Bronchial epithelial cell (primary cell): ENCODE measurements around the gene HTR1D. TPM values are rescaled to one million over a fixed set of nuclear protein-coding genes. Genes with fewer than 3 reads are reported as not detected.
A peak's percentile ranks its signal among the peaks of the same experiment; 100 is the strongest.

Source experiments
- DNase-seq: peaks from one replicate; pipeline ENCODE4 v3.0.0-alpha.2; 2010; ENCODE audit warnings: low read depth
- FAIRE-seq: peaks from 2 replicates; lab custom pipeline; 2011; peaks lifted over from hg19 to GRCh38; lab: Jason Lieb, UNC
- H3K27me3 ChIP-seq: 2 replicates; pipeline ENCODE4 v1.5.1; 2011; ENCODE audit warnings: low read length; ENCODE audit not compliant: control insufficient read depth, insufficient read depth
- H3K36me3 ChIP-seq: 2 replicates; pipeline ENCODE4 v1.5.1; 2011; ENCODE audit warnings: low read length; ENCODE audit not compliant: control insufficient read depth, insufficient read depth
- H3K4me3 ChIP-seq: 2 replicates; pipeline ENCODE4 v1.5.1; 2011; ENCODE audit warnings: mild to moderate bottlenecking, low read depth, low read length, control low read depth
- total RNA-seq: library from RNA; depleted of rRNA; stranded (reverse); fragments of >200 nt; gene quantifications from 2 replicates; pipeline ENCODE4 v1.2.1, GENCODE V29; 2014
- TF ChIP-seq, protein P1 (sequence below): IDR thresholded peaks from 2 replicates; pipeline ENCODE4 v1.5.1; 2011; ENCODE audit warnings: mild to moderate bottlenecking, moderate library complexity, low read length, control low read depth, inconsistent platforms; ENCODE audit not compliant: insufficient read depth, severe bottlenecking

The HTR1D gene
- total RNA-seq, 1 donor from 2014 or later: 0.26 TPM

DNA sequence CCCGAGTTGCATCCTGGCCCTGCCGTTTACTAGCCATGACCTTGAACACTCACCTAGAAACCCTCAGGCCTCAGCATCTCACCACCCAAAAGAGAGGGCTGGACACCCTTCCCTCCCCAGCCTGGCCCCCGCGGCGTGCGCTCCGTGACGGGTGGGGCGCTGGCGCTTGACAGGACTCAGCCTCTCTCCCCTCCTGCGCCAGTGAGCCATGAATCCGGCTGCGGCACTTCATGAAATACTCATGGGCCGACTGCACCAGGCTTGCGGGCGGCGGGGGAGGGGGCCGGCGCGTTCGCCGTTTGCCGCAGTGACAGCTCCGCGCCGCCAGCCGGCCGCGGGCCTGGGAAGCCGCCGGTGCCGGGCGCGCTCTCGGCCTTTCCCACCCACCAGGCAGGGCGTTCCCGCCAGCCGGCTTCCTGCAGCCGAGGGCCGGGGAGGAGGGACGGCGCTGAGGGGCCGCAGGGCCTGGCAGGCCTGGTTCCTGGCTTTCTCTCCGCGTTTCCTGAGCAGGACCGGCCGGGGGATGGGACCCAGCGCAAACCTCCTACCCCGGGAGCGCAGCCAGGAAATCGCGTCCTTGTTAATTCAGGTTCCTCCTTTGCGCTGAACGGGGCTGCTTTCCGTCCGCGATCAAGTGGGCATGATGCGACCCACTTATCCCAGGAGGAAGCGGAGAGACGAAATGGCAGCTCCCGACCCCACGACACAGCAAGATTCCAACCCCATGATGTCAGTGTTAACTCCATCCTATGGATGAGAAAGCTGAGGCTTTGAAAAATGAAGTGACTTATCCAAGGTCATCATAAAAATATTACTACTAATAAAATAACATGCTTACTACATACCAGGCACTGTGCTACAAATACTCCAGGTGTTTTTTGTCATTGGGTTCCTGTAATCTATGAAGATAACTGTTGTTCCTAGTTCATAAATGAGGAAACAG lies 39.6 kb downstream of the HTR1D start:
- DNase-seq: peak; percentile 61
- H3K27me3 ChIP-seq: no peaks in the 10 kb centered on the region
- no peak for FAIRE-seq

DNA sequence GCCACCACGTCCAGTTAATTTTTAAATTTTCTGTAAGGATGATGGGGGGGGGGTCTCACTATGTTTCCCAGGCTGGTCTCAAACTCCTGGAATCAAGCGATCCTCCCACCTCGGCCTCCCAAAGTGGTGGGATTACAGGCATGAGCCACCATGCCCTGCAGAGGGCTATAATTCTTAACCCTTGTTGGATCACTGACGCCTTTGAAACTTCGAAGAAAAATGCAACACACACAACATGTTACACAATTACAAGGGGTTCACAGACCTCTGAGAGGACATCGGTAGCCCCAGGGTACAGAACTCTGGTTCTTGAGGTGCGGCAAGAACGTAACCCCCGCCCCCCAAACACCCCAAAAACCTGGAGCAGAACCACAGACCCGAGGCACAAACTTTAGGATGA lies 40.3 kb downstream of the HTR1D start:
- H3K36me3 ChIP-seq: no peaks in the 10 kb centered on the region
- no peak for FAIRE-seq
- no peak for DNase-seq
- H3K4me3 ChIP-seq: peak overlapping the region; percentile 48
- TF ChIP-seq, protein P1, sequence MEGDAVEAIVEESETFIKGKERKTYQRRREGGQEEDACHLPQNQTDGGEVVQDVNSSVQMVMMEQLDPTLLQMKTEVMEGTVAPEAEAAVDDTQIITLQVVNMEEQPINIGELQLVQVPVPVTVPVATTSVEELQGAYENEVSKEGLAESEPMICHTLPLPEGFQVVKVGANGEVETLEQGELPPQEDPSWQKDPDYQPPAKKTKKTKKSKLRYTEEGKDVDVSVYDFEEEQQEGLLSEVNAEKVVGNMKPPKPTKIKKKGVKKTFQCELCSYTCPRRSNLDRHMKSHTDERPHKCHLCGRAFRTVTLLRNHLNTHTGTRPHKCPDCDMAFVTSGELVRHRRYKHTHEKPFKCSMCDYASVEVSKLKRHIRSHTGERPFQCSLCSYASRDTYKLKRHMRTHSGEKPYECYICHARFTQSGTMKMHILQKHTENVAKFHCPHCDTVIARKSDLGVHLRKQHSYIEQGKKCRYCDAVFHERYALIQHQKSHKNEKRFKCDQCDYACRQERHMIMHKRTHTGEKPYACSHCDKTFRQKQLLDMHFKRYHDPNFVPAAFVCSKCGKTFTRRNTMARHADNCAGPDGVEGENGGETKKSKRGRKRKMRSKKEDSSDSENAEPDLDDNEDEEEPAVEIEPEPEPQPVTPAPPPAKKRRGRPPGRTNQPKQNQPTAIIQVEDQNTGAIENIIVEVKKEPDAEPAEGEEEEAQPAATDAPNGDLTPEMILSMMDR: no peak
- H3K27me3 ChIP-seq: no peaks in the 10 kb centered on the region

More for the DNA sequence above, 39.6 kb downstream of the HTR1D start:
- TF ChIP-seq, protein P1: peak; percentile 9
- Histone ChIP-seq H3K36me3 (no peaks in the 10 kb centered on the region), H3K4me3 (peak overlapping the region; percentile 48)

DNA sequence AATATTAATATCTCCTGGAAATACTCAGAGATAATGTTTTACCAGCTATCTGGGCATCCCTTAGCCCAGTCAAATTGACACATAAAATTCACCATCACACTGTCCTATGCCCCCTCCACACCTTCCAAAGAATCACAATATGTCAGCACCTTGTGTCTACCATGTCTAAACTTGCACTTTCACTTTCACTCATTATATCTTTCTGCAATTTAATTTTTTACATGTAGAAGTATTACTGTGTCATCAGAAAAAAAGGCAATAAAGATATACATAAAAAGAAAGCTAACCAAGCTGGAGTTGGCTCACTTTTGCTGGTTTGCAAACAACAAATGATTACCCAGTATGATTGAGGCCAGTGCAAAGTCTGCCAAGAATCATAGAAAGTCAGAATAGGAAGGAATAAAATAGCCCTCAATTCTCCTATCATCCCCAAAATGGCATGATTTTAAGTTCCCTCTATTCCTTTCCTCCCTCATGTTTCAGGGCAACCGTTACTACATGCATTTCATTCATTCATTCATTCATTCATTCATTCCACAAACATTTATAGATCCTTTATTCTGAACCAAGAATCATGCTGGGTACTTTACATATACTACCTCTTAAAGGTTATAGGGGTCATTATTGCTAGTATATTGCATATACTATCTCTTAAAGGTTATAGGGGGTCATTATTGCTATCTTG lies 42.7 kb downstream of the HTR1D start:
- Histone ChIP-seq H3K4me3 (no peak overlapping the region), H3K36me3 (no peaks in the 10 kb centered on the region), H3K27me3 (no peaks in the 10 kb centered on the region)
- no peak for FAIRE-seq
- DNase-seq: no peak
- TF ChIP-seq, protein P1: no peak

DNA sequence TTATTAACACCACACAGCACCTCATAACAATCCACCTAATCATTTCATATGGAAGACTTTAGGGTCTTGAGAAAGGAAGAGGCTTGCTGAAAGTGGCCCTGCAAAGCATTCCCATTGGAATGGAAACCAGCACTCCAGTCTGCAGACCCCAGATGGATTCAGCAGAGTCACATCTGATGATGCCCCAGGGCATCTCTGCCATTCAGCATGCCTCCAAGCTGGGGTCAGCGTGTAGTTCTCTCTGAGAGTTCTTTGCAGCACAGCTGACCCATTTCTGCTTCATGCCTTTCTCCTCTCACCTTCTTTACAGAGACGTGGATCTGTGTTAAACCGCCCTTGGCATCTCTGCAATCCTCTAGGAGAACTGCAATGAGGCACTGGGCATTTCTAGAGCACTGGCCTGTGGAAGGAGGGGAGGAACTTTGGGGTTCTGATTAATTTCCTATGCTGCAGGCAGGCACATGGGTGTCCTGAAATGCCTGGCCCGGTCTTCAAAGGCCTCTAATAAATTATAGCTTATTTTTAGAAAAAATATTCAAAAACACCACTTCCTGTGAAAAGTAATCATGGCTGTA lies 46.0 kb downstream of the HTR1D start:
- no peaks in the 10 kb centered on the region for H3K27me3 ChIP-seq
- DNase-seq (no peak), FAIRE-seq (no peak)
- H3K36me3 ChIP-seq: no peaks in the 10 kb centered on the region
- TF ChIP-seq, protein P1: no peak
- H3K4me3 ChIP-seq: no peak overlapping the region

DNA sequence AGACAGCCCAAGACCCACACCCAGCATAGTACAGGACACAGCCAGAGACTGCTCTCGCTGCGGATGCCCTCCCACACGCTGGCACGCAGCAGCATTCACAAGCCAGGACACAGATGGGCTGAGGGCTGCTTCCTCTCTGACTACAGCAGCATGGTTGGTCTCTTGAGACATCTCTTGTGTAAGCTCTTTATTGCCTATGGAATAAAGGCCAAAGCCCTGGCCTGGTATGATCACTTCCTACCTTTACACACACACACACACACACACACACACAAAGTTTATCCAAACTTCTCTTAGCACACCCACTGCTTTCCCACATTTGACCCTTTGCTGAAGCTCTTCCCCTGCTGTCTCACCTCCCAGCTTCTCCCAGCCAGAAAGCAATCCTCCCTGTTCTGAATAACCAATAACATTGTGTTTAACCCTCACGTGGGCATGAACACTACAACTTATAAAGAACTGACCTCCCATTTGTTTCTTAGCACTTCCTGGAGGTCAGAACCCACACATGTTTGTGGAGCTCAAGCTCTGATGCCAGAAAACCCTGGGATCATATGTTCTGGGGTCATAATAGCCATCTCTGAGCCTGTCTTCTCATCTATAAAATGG lies 47.5 kb downstream of the HTR1D start:
- no peak overlapping the region for H3K4me3 ChIP-seq
- FAIRE-seq (no peak), DNase-seq (peak; percentile 80)

More for the DNA sequence above, 47.5 kb downstream of the HTR1D start:
- H3K27me3 ChIP-seq: no peaks in the 10 kb centered on the region
- TF ChIP-seq, protein P1: no peak
- no peaks in the 10 kb centered on the region for H3K36me3 ChIP-seq
